HG03064 (cell line): ENCODE results near the gene PIK3AP1.

ENCODE experiments used
- ATAC-seq: cut with Tn5 transposase; IDR thresholded peaks from one replicate; pipeline ENCODE4 v1.9.1; 2021; ENCODE audit warnings: low read depth; ENCODE audit not compliant: unreplicated experiment

The PIK3AP1 gene

GRCh38 chr10:96675846-96676245, 44.5 kb downstream of the PIK3AP1 start:
- ATAC-seq, result no peak

DNA sequence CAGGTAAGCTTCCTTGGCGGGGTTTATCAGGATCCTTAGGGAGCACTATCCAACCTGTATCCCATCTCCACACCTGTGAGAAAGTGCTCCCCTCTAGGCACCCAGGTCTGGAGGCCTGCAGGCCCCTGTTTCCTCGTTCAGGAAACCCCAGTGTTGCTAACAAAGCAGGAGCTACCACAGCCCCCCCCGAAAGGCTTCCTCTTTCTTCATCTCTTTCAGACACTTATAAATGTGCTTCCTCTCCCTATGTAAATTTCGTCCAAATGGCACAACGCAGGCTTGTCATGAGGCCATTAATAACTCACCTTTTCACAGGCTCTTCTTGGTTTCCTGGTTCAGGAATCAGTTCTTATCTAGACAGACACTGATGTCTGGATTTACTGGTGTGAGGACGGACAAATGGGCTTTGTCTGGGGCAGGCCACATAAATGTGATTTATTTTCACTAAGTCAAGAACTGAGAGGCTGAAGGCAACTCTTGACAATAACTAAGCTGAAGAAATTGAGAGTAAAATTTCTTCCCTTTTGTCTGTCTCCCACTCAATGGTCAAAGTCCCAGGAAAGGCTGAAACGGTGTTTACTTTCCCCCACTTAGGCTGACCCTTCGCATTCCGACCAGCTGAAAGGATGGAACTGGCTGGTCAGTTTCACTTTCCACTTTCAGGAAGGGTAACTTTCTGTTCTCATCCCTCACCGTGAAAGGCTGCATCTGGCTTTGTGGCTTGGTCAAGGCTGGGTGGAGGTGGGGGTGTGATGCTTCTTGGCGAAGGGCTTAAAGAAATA, 46.8 kb downstream of the PIK3AP1 start:
- no peak for ATAC-seq

DNA sequence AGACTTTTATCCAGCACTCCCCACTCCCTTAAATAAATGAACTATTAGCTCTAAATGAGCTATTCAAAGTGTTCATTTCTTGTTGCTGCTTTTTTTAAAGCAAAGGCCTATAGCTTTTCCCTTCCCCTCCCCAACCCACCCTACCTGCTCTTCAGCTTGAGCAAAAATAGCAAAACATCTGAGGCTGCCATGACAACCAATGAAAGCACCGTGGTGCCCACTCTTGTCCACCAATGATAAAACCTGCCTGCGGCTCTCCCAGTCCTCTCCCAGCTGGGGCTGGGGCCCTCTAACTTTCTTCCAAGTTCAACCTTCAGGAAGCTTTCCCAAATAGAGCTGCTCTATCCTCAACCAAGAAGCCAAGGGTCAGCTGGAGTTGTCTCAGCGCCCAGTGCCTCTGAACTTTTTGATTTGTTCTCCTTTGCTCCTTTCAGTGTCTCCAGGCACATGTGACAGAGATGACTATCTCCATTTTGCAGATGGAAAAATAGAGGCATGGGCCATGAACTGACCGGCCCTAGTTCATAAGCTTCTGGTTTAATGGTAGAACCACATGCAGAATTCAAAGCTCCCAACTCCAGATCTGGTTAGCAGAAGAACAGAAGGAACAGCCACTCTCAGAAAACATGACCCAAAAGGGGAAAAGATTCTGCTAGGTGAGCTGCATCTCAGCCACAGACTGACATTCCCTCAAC, 47.7 kb downstream of the PIK3AP1 start:
- no peak for ATAC-seq

DNA sequence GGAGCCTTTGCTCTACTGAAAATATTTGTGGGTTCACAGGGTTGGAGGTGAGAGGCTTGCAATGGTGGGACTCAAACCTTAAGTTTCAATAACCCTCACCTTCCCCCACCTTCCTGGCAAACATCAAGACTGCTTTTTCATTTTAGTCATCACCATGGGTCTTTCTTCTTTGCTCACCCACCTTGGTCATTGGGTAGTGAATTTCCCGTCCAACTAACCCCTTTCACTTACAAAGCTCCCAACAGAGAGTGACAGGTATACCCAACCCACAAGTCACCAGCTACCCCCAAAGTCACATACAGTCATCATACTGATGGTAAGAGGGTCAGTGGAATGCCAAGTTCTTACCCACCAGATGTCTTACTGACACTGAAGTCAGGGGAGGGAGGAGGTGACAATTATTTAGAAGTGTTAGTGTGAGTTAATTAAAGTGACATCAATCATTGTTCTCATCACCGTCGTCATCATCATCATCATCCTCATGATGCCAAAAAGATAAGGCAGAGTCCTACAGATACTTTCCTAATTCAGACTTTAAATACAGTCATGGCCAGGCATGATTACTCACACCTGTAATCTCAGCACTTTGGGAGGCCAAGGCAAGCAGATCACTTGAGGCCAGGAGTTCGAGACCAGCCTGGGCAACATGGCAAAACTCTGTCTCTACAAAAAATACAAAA, 49.0 kb downstream of the PIK3AP1 start:
- ATAC-seq, result no peak

DNA sequence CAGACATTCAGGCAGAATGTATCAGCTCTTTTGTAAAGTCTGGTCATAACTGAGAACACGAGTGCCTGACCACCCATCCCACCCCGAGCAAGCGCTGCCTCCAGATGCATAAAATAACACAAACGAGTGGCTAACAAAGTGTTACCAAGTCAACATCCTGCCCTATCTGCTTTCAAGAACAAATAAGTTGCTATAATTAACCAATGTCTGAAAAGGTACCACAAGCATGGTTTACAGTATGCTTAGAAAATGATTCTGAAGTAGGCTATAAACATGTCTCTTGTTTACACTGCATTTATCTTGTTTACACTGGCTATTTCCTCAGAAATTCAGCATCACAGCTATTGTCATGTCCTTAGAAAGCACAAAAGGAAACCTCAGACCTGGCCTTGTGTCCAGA, 49.5 kb downstream of the PIK3AP1 start:
- ATAC-seq, result no peak

GRCh38 chr10:96667401-96667800, 52.9 kb downstream of the PIK3AP1 start:
- ATAC-seq, result no peak

DNA sequence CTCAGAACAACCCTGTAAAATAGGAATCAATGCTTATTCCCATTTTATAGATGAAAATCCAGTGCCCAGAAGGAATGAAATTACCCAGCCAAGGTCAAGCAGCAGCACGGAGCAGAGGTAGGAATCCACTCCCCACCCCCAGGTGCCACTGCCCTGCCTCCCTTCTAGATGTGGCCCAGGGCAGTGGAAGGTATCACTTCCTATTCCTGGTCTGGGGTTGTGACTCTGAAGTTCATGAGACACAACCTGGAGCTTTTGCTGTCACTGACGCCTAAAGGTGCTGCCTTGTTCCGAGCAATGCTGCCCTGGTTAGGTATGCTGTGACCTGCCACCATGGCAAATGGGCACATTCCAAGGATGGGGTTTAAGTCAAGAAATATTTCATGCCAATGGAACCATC, 53.6 kb downstream of the PIK3AP1 start:
- ATAC-seq, result no peak

- ATAC-seq, result no peak
Measured at GRCh38 chr10:96665306-96665705, 55.0 kb downstream of the PIK3AP1 start.

- ATAC-seq, result no peak
Measured at GRCh38 chr10:96664563-96664962, 55.8 kb downstream of the PIK3AP1 start.

GRCh38 chr10:96663797-96664196, 56.5 kb downstream of the PIK3AP1 start:
- no peak for ATAC-seq

DNA sequence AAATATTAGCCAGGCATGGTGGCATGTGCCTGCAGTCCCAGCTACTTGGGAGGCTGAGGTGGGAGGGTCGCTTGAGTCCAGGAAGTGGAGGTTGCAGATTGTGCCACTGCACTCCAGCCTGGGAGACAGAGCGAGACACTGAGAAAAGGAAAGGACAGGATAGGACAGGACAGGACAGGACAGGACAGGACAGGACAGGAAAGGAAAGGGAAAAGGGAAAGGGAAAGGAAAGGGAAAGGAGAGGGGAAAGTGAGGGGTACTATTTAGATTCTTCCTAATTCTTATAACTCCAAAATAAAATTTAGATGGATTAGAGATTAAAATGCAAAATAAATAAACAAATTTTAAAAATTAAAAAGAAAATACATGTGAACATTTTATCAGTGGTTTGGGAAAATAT, 58.7 kb downstream of the PIK3AP1 start:
- ATAC-seq, result no peak

DNA sequence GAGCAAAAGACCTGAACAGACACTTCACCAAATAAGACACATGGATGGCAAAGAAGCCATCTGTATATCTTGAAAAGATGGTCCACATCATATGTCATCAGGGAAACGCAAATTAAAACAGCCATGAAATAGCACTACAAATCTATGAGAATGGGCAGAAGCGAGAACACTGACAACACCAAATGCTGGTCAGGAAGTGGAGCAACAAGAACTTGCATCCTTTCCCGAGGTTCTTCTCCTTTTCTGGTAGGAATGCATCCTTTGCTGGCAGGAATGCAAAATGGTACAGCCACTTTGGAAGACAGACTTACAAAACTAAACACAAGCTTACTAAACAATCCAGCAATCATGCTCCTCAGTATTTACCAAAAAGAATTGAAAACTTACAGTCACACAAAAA, 60.0 kb downstream of the PIK3AP1 start:
- ATAC-seq, result no peak

DNA sequence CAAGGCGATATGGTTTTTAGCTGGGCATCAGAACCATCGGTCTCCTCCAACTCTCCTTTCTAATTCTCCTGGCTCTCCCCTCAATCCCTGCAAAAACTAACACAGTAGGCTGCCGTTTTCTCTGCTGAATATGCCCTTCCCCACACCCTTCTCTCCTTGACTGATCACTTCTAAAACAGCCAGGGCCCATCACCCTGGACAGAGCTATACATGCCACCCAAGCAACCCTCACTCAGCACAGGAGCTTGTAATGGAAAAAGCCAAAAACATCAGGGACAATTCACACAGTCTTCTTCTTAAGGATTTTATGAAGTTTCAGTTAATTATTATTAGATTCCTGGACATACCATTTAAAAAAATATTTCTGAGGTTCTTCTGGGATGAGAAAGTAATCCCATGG, 61.5 kb downstream of the PIK3AP1 start:
- ATAC-seq, result no peak

DNA sequence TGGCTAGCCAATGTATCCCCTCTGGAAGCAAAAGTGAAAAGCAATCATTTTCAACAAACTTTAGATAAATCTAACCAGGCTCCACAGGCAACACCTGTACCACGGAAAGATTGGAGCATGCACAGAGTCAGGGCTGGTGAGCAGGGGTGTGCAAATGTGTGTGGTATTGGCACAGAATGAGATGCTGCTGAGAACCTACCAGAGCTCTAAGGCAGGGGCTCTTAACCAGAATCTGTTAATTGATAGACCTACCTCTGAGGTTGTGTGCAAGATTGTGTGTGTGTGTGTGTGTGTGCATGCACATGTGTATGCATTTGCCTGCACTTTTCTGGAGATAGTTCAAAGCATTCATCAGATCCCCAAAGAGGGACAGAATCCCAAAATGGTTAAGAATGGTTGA, 62.9 kb downstream of the PIK3AP1 start:
- no peak for ATAC-seq

- ATAC-seq, result no peak
Measured at GRCh38 chr10:96656839-96657238, 63.5 kb downstream of the PIK3AP1 start.

- ATAC-seq, result no peak
Measured at GRCh38 chr10:96656198-96656577, 64.1 kb downstream of the PIK3AP1 start.

- no peak for ATAC-seq
Measured at GRCh38 chr10:96655461-96656197, 64.7 kb downstream of the PIK3AP1 start.

- peak; percentile 51 for ATAC-seq
Measured at GRCh38 chr10:96651998-96652431, 68.3 kb downstream of the PIK3AP1 start.

DNA sequence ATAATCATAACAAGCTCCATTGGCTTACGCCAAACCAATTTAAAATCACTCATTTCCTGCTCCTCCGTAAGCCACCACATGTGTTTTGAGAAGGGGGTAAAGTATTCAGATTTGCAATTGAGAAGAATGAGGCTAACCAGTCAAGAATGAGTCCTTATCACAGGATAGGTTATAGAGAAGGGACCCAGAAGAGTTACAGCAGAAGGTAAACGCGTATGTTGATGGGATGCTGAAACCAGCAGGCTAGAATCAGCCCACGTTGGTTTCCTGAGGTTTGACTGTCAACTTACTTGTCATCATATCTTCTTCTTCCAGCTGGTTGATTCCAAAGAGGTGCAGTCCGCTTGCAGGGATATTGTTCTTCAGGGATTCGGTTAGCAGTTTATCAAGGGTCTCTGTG, 69.4 kb downstream of the PIK3AP1 start:
- ATAC-seq, result no peak

DNA sequence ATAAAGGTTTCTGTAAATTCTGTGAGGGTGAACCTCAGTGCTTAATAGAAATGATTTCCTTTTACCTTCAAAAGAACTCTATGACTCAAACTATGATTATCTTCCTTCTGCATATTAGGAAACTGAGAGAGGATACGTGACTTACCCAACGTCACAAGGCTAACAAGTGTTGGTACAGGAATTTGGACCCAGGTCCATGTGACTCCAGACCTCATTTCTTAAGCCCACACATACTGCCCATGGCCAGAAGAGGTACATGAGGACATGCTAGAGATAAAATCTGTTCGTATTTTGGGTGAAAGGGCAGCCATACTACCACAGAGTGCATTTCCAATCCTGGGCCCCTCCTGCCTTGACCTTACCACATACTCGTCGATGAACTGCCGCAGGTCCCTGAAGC, 72.0 kb downstream of the PIK3AP1 start:
- no peak for ATAC-seq

- ATAC-seq, result no peak
Measured at GRCh38 chr10:96647466-96647865, 72.8 kb downstream of the PIK3AP1 start.
